ENCODE data around the gene UGT1A4.

UGT1A4 gene

GRCh38 chr2:233718552-233718951 is at the start of gene UGT1A4:
Gene UGT1A4 (plus strand): TSS chr2:233718736. CDS start chr2:233718821, 85 bp downstream.
- no peak for TF ChIP-seq CTCF (IDR thresholded peaks at IDR 0.05; ENCODE audit: low read depth, low read length)
- no peak for DNase-seq (ENCODE audit: extremely low read depth, low read depth)

DNA sequence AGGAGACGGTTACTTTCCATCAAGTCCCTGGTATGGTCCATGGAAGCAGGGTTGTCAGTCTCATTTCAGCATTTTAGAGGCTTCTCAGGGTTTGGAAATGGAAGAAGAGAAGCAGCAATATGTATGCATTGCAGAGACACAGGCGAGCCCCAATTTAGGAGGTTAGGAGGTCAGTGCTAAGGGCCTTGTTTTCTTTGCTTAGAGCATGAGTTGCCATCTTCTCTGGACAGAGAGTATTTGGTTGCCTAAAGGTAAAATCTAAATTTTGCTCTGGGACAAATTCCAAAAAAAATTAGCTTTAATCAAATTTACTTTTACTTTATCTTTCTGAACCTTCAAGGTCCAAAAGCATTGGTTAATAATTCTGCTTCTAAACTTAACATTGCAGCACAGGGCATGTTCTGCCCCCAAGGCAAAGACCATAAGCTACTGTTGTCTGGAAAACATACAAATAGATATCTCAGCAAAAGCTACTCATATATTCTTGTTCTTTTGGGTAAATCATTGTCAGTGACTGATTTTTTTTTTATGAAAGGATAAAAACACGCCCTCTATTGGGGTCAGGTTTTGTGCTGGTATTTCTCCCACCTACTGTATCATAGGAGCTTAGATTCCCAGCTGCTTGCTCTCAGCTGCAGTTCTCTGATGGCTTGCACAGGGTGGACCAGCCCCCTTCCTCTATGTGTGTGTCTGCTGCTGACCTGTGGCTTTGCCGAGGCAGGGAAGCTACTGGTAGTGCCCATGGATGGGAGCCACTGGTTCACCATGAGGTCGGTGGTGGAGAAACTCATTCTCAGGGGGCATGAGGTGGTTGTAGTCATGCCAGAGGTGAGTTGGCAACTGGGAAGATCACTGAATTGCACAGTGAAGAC is 47.0 kb upstream of the UGT1A4 start, which contains the start of gene UGT1A9:
Gene UGT1A9, plus strand, starts transcription at position 609 of the 872 bp plus-strand sequence. Its CDS starts 37 bp downstream, at position 646.
- no peak for DNase-seq (ENCODE audit: extremely low read depth, low read depth)
- no peak for TF ChIP-seq CTCF (IDR thresholded peaks at IDR 0.05; ENCODE audit: low read depth, low read length)

DNA sequence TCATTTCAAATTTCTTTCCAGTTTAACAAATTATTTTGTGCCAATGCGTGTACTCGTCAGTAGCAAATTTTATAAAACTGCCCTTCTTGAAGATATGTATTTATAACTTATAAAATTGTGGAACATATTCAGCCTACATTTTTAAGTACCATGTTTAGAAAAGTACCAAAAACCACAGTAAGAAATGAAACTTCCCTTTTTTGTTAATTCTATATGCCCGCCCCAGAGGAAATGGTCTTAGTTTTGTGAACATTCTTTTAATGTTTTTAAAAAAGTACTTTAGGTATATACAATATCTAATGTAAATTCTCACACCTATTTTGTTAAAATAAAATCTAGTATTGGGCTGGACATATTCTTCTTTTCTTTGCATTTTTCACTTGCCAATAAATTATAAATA is 45.6 kb upstream of the UGT1A4 start:
- DNase-seq (ENCODE audit: extremely low read depth, low read depth), result no peak
- no peak for TF ChIP-seq CTCF (IDR thresholded peaks at IDR 0.05; ENCODE audit: low read depth, low read length)

DNA sequence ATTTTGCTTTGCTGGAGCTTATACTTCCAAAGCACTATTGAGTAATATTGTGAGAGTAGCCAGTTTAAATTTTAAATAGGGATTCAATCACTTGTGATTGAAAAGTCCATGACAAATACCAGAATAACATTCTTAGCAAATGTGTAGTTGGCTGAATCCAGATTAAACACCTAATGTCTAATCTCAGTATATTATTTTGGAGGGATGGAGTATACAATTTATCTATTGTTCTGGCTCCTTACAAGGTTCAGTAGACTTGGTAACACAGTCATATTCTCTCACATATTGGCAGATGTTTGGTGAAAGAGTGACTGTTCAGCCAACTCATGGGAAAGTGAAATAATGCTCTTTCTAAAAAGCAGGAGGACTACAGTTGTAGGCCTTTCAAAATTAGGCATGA is 44.6 kb upstream of the UGT1A4 start:
- DNase-seq (ENCODE audit: extremely low read depth, low read depth), result no peak
- no peak for TF ChIP-seq CTCF (IDR thresholded peaks at IDR 0.05; ENCODE audit: low read depth, low read length)

DNA sequence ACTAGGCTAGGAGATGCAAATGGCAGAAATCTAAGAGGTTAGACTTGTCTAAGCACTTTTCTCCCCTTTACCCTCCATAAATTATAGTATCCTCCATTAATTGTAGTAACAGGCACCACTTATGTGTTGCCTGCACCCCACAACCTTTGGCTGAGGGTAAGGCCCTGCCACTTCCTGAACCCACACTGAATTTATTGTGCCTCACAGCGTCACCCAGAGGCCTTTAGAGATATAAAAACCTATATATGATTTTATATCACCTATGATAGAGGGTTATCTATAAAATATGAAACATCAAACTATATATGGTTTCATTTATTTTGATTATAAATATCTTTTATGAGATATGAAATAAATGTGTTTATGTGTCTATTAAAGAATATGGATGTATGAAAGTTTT is 44.2 kb upstream of the UGT1A4 start:
- TF ChIP-seq CTCF (IDR thresholded peaks at IDR 0.05; ENCODE audit: low read depth, low read length), result no peak
- no peak for DNase-seq (ENCODE audit: extremely low read depth, low read depth)

GRCh38 chr2:233674995-233675394 is 43.5 kb upstream of the UGT1A4 start:
- no peak for TF ChIP-seq CTCF (IDR thresholded peaks at IDR 0.05; ENCODE audit: low read depth, low read length)
- no peak for DNase-seq (ENCODE audit: extremely low read depth, low read depth)

GRCh38 chr2:233676046-233676445 is 42.5 kb upstream of the UGT1A4 start:
- TF ChIP-seq CTCF (IDR thresholded peaks at IDR 0.05; ENCODE audit: low read depth, low read length), result no peak
- DNase-seq (ENCODE audit: extremely low read depth, low read depth), result no peak

Measured in AG09319 (cell line).